Karpas-422 (cell line): ENCODE measurements around the gene TKFC. TPM values are rescaled to one million over a fixed set of nuclear protein-coding genes. Genes with fewer than 3 reads are reported as not detected.

ENCODE experiments used
- DNase-seq: peaks from one replicate; pipeline ENCODE4 v3.0.0-alpha.2; 2015
- H2AFZ ChIP-seq: fragments of 200-600 bp; sonication (generic); 2 replicates; pipeline ENCODE4 v1.6.1; 2014; ENCODE audit warnings: antibody characterized with exemption, low read length, mixed read lengths
- H3K27ac ChIP-seq: fragments of 200-600 bp; sonication (generic); 2 replicates; pipeline ENCODE4 v1.5.1; 2014; ENCODE audit warnings: mild to moderate bottlenecking, low read length, moderate library complexity
- H3K27me3 ChIP-seq: fragments of 200-600 bp; sonication (generic); 2 replicates; pipeline ENCODE4 v1.6.1; 2014; ENCODE audit warnings: low read length, mixed read lengths
- H3K36me3 ChIP-seq: fragments of 200-600 bp; sonication (generic); 2 replicates; pipeline ENCODE4 v1.6.1; 2014; ENCODE audit warnings: low read length, mixed read lengths; ENCODE audit not compliant: insufficient read depth
- H3K4me1 ChIP-seq: fragments of 200-600 bp; sonication (generic); 2 replicates; pipeline ENCODE4 v1.6.1; 2014; ENCODE audit warnings: mild to moderate bottlenecking, low read length, mixed read lengths
- H3K4me2 ChIP-seq: fragments of 200-600 bp; sonication (generic); 2 replicates; pipeline ENCODE4 v1.6.1; 2014; ENCODE audit warnings: low read length, low read depth, mild to moderate bottlenecking; ENCODE audit not compliant: poor library complexity, severe bottlenecking
- H3K4me3 ChIP-seq: fragments of 200-600 bp; sonication (generic); 2 replicates; pipeline ENCODE4 v1.5.1; 2014; ENCODE audit warnings: mild to moderate bottlenecking, antibody characterized with exemption, low read length, mixed read lengths
- H3K79me2 ChIP-seq: fragments of 200-600 bp; sonication (generic); 2 replicates; pipeline ENCODE4 v1.6.1; 2014; ENCODE audit warnings: mild to moderate bottlenecking, low read length, mixed read lengths
- H3K9ac ChIP-seq: fragments of 200-600 bp; sonication (generic); 2 replicates; pipeline ENCODE4 v1.6.0; 2014; ENCODE audit warnings: low read length
- H3K9me2 ChIP-seq: fragments of 200-600 bp; sonication (generic), shearing (Covaris generic); replicated peaks from 2 replicates; pipeline ENCODE4 v1.6.0; 2014; ENCODE audit warnings: mild to moderate bottlenecking, low read length, moderate library complexity; ENCODE audit not compliant: insufficient read depth
- H3K9me3 ChIP-seq: fragments of 300-700, 200-600 bp; sonication (generic); 2 replicates; pipeline ENCODE4 v1.6.1; 2014; ENCODE audit warnings: low read length, mixed read lengths
- H4K20me1 ChIP-seq: fragments of 200-600 bp; sonication (generic); 2 replicates; pipeline ENCODE4 v1.6.1; 2014; ENCODE audit warnings: mild to moderate bottlenecking, antibody characterized with exemption, low read length, low read depth; ENCODE audit not compliant: insufficient read depth
- total RNA-seq: library from RNA; depleted of rRNA; stranded (reverse); fragments of >200 nt; shearing (Covaris generic); gene quantifications from 2 replicates; pipeline ENCODE4 v1.2.3, GENCODE V29; 2014; ENCODE audit warnings: low replicate concordance

Gene TKFC
- total RNA-seq, 1 experiment from 2014 or later = 72.6 TPM

DNA sequence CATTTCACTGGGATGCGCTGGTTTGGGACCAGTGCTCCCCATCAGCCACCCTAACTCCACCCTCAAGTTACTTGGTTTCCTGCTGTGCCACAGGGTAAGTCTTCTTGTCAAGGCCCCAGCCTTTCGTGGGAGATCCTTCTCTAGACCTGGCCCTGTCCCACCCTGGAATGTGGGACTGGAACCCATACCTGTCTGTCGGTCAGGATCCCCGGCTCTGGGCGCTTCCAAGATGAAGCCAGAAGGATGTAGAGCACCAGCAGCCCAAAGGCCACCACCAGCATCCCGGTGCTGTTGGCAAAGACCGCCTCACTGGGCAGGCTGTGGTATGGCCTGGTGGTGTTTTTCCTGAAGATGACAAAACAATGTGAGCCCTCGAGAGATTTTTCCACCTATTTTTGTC is 17.8 kb downstream of the TKFC start:
- Histone ChIP-seq H3K79me2 (no peaks in the 10 kb centered on the region), H4K20me1 (no peaks in the 10 kb centered on the region), H3K27ac (no peak overlapping the region)

DNA sequence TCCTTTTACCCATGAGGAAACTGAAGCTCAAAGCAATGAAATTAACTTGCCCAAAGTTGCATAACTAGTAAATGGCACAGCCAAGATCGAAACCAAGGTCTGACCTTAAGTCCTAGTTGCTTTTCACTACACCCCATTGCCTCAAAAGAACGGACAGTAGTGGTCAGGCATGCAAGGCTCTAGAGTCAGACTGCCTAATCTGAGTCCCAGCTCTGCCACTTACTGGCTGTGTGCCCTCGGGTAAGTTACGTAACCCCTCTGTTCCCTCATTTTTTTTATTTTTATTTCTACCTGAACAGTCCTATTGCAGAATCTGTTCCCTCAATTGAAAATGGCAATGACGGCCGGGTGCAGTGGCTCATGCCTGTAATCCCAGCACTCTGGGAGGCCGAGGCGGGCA is 19.0 kb downstream of the TKFC start:
- Histone ChIP-seq H3K9ac (no peak overlapping the region), H3K4me1 (peaks cover 21% of the 10 kb centered on the region), H3K4me2 (no peak overlapping the region), H2AFZ (no peak overlapping the region), H3K27ac (no peak overlapping the region), H3K9me2 (no peaks in the 10 kb centered on the region), H3K79me2 (no peaks in the 10 kb centered on the region), H3K27me3 (no peaks in the 10 kb centered on the region), H3K9me3 (no peaks in the 10 kb centered on the region), H3K36me3 (peaks cover 11% of the 10 kb centered on the region; the same call in 1 of the 2 replicates), H4K20me1 (no peaks in the 10 kb centered on the region), H3K4me3 (no peak overlapping the region)
- no peak for DNase-seq

More for the DNA sequence above, 17.8 kb downstream of the TKFC start:
- DNase-seq = no peak
- H3K4me3 ChIP-seq = no peak overlapping the region
- H3K4me1 ChIP-seq = peaks cover 9% of the 10 kb centered on the region
- H3K4me2 ChIP-seq = no peak overlapping the region
- H3K27me3 ChIP-seq = no peaks in the 10 kb centered on the region
- no peaks in the 10 kb centered on the region for H3K9me3 ChIP-seq
- no peak overlapping the region for H2AFZ ChIP-seq
- H3K36me3 ChIP-seq = peaks cover 11% of the 10 kb centered on the region; the same call in 1 of the 2 replicates
- no peak overlapping the region for H3K9ac ChIP-seq
- H3K9me2 ChIP-seq = no peaks in the 10 kb centered on the region

DNA sequence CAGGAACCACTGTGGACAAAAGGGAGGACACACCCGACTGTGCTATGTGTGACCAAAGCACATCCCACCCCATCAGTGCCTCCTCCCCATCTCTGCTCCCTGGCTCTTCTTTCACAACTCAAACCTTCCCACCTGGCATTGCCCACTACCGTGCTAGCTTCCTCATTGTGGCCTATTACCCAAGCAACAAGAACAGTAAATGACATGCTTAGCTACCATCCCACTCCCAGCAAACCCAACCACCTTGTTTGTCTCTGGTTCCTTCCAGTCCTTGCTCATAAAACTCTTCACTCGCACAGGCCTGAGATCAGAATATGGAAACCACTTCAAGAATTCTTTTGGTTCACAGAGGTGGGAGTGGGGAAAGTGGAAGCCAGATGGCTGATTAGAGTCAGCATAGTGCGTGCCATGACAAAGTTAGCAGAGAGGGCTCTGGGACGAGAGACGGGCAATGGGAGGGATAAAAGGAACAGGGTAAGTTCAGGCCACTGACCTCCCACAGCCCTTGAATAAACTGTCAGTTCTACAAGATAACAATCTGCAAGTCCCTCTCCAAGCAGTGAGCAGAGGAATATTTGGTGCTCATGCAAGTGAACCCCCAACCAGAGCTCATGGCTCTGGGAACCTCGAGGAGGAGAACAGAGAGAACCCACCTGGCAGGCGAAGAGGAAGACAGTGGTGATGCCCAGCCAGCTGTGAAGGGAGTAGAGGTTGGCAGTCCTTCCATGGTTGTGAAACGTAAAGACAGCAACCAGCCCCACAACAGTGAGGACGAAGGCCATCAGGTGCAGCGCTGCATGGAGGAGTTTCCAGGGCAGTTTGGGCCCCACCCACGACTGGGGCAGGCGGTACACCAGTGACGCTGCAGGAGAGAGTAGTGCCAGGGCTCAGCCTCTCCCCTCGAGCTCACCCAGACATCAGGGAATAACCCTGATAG is 20.4 kb downstream of the TKFC start:
- Histone ChIP-seq H3K36me3 (peaks cover 11% of the 10 kb centered on the region; the same call in 1 of the 2 replicates), H3K27ac (peak overlapping the region; percentile 11), H3K9me2 (no peaks in the 10 kb centered on the region), H2AFZ (no peak overlapping the region), H3K9me3 (no peaks in the 10 kb centered on the region), H3K9ac (no peak overlapping the region), H3K27me3 (no peaks in the 10 kb centered on the region), H3K79me2 (no peaks in the 10 kb centered on the region), H3K4me2 (no peak overlapping the region), H4K20me1 (no peaks in the 10 kb centered on the region), H3K4me1 (peaks cover 32% of the 10 kb centered on the region), H3K4me3 (no peak overlapping the region)
- no peak for DNase-seq

DNA sequence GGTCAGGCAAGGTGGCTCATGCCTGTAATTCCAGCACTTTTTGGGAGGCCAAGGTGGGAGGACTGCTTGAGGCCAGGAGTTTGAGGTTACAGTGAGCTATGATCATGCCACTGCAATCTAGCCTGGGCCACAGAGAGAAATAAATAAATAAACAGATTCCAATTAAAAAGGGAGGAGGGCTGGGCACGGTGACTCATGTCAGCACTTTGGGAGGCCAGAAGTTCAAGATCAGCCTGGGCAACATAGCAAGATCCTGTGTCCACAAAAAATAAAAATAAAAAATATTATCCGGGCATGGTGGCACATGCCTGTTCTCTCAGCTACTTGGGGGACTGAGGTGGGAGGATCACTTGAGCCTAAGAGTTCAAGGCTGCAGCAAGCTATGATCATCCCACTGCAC is 21.2 kb downstream of the TKFC start:
- no peaks in the 10 kb centered on the region for H4K20me1 ChIP-seq
- peaks cover 33% of the 10 kb centered on the region for H3K4me1 ChIP-seq

DNA sequence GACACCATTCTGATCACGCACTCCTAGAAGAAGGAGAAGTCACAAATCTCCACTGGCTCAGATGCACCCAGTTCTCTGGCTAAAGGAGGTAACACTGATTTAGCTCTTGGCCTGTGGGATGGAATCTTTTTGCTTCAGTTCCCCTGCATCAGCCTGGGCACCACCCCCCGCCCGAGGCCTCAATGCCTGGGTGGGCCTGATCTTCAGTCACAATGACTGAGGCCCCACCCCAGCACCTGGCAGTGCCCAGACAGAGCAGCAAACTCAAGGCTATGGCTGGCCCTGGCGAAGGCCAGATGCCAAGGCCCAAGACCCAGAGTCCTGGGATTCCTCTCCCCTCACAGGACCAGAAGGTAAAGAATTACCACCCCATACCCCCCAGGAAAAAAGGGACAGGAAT is 23.7 kb downstream of the TKFC start:
- DNase-seq = peak; percentile 58
- Histone ChIP-seq H3K27me3 (no peaks in the 10 kb centered on the region), H4K20me1 (no peaks in the 10 kb centered on the region), H3K9ac (peak overlapping the region; percentile 59), H3K4me2 (peak overlapping the region; percentile 61), H2AFZ (no peak overlapping the region), H3K27ac (peak overlapping the region; percentile 92), H3K4me1 (peaks cover 49% of the 10 kb centered on the region), H3K9me2 (no peaks in the 10 kb centered on the region), H3K4me3 (peak overlapping the region; percentile 47), H3K9me3 (no peaks in the 10 kb centered on the region), H3K79me2 (peaks cover 10% of the 10 kb centered on the region), H3K36me3 (peaks cover 11% of the 10 kb centered on the region; the same call in 1 of the 2 replicates)

More for the DNA sequence above, 21.2 kb downstream of the TKFC start:
- Histone ChIP-seq H3K36me3 (peaks cover 11% of the 10 kb centered on the region; the same call in 1 of the 2 replicates), H3K27ac (no peak overlapping the region), H3K4me2 (no peak overlapping the region), H3K9ac (no peak overlapping the region), H3K79me2 (no peaks in the 10 kb centered on the region), H3K4me3 (no peak overlapping the region), H3K27me3 (no peaks in the 10 kb centered on the region), H3K9me2 (no peaks in the 10 kb centered on the region), H3K9me3 (no peaks in the 10 kb centered on the region), H2AFZ (no peak overlapping the region)
- no peak for DNase-seq

DNA sequence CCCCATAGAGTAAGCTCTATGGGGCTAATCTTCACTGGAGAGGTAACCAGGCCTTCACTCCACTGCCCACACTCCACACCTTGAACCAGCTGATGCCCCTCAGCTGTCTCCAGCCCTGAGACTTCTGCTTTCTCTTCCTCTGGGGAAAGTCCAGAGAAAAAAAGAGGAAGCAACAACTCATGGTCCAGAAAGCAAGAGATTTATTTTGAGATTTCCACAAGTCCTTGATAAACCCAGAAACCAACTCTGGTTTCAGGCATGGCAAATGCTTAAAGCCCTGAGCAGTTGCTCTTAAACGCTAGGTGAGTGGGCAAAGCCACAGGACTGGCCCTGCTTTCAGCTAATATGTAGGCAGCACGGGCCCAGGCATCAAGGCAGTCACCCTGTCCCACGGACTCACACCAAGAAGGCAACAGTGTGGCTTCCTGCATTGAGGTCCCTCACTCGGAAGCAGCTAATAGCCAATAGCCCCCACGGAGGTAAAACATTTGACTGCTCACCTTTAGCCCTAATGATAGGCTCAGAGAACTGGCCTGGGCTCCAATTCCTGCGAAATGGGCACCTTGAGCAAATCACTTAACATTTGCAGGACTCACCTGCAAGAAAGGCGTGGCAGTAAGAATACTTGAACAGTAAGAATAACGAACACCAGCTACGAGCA is 24.3 kb downstream of the TKFC start:
- H3K4me2 ChIP-seq = peak overlapping the region; percentile 61
- H3K27me3 ChIP-seq = no peaks in the 10 kb centered on the region
- H3K4me3 ChIP-seq = peak overlapping the region; percentile 47; the same call in 1 of the 2 replicates
- no peak overlapping the region for H2AFZ ChIP-seq
- DNase-seq = peak; percentile 92
- H3K9me2 ChIP-seq = no peaks in the 10 kb centered on the region
- peaks cover 49% of the 10 kb centered on the region for H3K4me1 ChIP-seq
- H3K36me3 ChIP-seq = peaks cover 11% of the 10 kb centered on the region; the same call in 1 of the 2 replicates
- H3K9ac ChIP-seq = peak overlapping the region; percentile 59
- H3K27ac ChIP-seq = peak overlapping the region; percentile 92
- peaks cover 12% of the 10 kb centered on the region for H3K79me2 ChIP-seq
- no peaks in the 10 kb centered on the region for H3K9me3 ChIP-seq
- H4K20me1 ChIP-seq = no peaks in the 10 kb centered on the region

DNA sequence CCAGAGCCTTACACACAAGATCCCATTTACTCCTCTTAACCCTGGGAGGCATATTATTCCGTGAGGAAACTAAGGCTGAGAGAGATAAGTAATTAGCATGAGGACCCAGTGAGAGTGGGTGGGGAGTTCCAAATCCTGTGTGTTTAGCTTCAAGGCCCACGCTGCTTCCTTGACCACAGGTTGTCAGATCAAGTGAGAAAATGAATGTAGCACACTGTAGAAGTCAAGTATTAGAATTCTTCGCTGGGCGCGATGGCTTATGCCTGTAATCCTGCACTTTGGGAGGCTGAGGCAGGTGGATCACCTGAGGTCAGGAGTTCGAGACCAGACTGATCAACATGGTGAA is 24.8 kb downstream of the TKFC start:
- Histone ChIP-seq H3K9me2 (no peaks in the 10 kb centered on the region), H2AFZ (no peak overlapping the region)

DNA sequence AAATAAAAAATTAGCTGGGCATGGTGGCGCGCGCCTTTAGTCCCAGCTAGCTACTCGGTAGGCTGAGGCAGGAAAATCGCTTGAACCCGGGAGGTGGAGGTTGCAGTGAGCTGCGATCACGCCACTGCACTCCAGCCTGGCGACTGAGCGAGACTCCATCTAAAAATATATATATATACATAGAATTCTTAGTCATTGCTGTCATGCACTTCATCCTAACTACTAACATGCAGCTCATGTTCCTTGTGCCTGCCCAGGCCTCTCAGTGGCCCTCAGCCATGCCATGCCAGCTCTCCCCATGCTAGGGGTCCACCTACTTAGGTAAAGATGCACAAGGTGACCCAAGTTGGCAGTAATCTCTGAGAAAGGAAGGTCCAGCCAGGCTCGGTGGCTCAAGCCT is 25.5 kb downstream of the TKFC start:
- Histone ChIP-seq H2AFZ (no peak overlapping the region), H3K9me3 (no peaks in the 10 kb centered on the region), H3K27me3 (no peaks in the 10 kb centered on the region), H3K4me2 (no peak overlapping the region), H3K4me3 (no peak overlapping the region), H3K36me3 (peaks cover 3% of the 10 kb centered on the region; the same call in 1 of the 2 replicates), H3K79me2 (peaks cover 24% of the 10 kb centered on the region), H4K20me1 (0 out of 2 replicates have a peak, but pooled peaks cover under 1% of the 10 kb centered on the region), H3K9ac (no peak overlapping the region), H3K27ac (no peak overlapping the region), H3K9me2 (no peaks in the 10 kb centered on the region), H3K4me1 (peaks cover 55% of the 10 kb centered on the region)
- no peak for DNase-seq

More for the DNA sequence above, 24.8 kb downstream of the TKFC start:
- Histone ChIP-seq H3K9me3 (no peaks in the 10 kb centered on the region), H3K9ac (peak overlapping the region; percentile 59; the same call in 1 of the 2 replicates), H3K27ac (peak overlapping the region; percentile 92), H3K36me3 (peaks cover 7% of the 10 kb centered on the region; the same call in 1 of the 2 replicates), H3K4me3 (peak overlapping the region; percentile 4; the same call in 1 of the 2 replicates), H3K27me3 (no peaks in the 10 kb centered on the region), H4K20me1 (no peaks in the 10 kb centered on the region), H3K79me2 (peaks cover 17% of the 10 kb centered on the region), H3K4me1 (peaks cover 49% of the 10 kb centered on the region), H3K4me2 (peak overlapping the region; percentile 61)
- no peak for DNase-seq
